NCI-H510A treated with DMSO at 0.1 percent for 48 hours (cell line): ENCODE data around the gene EPHA6.
A peak's percentile ranks its signal among the peaks of the same experiment; 100 is the strongest.

Experiments
- DNase-seq: peaks from one replicate; lab custom pipeline; 2025; lab: John Stamatoyannopoulos, UW

The EPHA6 gene

DNA sequence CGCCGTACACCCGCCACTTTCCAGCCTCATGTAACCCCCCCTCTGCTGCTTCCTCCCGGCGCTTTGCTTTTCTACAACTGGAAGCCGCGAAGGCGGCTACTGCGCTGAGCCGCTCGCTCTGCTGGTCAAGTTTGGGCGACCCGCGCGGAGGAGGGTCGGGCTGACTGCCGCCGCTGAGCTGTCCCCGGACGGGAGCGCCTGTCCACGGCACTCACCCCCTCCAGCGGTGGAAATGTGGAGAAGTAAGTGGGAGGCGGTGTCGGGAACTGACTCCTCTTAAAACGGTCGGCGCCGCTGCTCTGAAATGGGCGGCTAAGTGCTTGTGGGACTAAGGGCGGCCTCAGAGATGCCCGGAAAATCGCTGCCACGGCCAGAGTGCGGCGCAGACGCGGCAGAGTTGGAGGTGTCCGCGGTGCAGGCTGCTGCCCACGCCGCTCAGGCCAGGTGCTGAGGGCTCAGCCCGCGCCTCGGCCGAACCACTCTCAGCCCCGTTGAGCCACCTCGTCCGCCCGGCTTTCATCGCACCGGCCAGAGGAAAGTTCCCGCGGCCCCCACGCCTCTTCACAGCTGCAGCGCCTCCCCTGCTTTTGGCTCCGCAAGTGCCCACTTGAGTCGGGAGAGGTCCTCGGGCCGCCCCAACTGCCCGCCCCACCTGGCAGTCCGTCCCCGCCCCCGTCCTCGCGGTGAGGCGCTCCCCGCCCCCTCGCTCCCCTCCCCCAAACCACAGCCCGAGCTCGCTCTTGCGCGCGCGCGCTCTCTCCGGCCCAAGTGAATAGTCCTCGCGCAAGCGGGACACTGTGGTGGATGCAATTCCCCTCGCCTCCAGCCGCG lies at the start of gene EPHA6:
EPHA6 (plus strand) TSS at position 775 of the 831 bp plus-strand sequence.
- DNase-seq, result peak; percentile 13

DNA sequence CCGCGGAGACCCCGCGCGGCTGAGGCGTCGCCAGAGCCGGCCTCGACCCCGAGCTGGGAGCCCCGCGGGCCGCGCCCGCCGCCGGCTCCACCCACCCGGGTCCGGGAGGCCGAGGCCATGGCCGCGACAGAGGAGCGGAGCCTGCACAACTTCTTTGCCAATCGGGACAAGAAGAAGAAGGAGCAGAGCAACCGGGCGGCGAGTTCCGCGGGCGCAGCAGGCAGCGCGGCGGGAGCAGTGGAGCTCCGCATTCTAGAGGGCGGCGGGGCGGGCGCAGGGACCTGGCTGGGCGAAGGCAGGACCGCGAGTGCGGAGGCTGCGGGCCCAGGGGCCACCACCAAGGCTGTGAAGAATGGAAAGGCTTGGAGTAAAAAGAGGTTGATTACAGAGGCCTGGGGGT lies 37.6 kb upstream of the EPHA6 start:
- DNase-seq, result no peak

DNA sequence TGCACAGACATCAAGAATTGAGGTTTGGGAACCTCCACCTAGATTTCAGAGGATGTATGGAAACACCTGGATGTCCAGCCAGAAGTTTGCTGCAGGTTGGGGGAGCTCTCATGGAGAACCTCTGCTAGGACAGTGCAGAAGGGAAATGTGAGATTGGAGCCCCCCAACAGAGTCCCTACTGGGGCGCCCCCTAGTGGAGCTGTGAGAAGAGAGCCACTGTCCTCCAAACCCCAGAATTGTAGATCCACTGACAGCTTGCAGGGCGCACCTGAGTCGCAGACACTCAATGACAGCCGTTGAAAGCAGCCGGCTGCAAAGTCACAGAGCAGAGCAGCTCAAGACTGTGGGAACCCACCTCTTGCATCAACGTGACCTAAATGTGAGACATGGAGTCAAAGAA lies 34.6 kb upstream of the EPHA6 start:
- no peak for DNase-seq

DNA sequence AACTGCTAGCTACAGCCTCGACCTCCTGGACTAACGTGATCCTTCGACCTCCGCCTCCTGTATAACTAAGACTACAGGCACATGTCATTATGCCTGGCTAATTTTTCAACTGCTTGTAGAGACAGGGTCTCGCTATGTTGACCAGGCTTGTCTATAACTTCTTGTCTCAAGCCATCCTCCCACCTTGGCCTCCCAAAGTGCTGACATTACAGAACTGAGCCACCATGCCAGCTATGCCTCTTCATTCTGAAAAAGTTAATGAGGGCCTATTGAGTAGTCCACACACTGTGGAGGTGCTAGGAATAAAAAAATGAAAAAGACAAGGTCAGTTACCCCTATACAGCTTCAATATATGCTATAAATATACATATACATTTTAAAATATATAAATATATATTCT lies 18.3 kb upstream of the EPHA6 start:
- no peak for DNase-seq

- no peak for DNase-seq
Observed at GRCh38 chr3:96803870-96804269, 10.5 kb upstream of the EPHA6 start.

- DNase-seq, result no peak
Observed at GRCh38 chr3:96806341-96806740, 8.1 kb upstream of the EPHA6 start.

- peak; percentile 35 for DNase-seq
Observed at GRCh38 chr3:96813134-96813819, 1.1 kb upstream of the EPHA6 start.

- no peak for DNase-seq
Observed at GRCh38 chr3:96814651-96815567, 515 bp downstream of the EPHA6 start.

DNA sequence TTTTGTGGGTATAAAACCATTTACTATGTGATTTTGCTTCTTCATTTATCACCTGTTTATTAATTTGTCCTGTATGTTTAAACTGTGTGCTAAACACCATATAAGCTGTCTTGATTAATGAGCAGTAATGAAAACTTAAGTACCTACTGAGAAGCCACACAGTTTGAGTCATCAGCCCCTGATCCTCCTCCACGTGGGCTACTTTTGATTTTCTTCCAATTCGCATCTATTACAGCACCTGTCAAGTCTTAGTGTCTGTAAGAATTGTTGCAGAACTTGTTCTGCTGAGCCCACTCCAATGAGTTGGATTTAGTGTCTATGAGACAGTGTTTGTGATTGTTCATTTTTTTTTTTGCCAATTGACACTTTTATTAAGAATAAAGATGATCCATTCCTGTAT lies 16.8 kb downstream of the EPHA6 start:
- DNase-seq, result no peak

DNA sequence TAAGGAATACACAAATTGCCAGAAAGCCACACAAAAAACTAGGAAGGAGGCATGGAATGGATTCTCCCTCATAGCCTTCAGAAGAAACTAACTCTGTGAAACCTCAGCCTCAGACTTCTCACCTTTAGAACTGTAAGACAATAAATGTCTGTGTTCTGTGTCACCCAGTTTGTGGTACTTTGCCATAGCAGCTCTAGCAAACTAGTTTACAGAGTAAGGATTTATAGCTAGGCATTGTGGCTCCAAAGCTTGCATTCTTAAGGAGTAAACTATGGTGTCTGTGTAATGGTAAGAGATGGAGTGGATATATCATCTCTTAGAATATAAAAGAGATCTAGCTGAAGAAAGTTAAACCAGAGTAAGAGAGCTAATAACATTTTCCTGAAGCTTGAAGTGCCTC lies 18.9 kb downstream of the EPHA6 start:
- DNase-seq, result no peak

GRCh38 chr3:96836153-96836915 lies 21.9 kb downstream of the EPHA6 start:
- no peak for DNase-seq

- DNase-seq, result no peak
Observed at GRCh38 chr3:96843505-96844203, 29.3 kb downstream of the EPHA6 start.

GRCh38 chr3:96844204-96844514 lies 29.8 kb downstream of the EPHA6 start:
- no peak for DNase-seq

DNA sequence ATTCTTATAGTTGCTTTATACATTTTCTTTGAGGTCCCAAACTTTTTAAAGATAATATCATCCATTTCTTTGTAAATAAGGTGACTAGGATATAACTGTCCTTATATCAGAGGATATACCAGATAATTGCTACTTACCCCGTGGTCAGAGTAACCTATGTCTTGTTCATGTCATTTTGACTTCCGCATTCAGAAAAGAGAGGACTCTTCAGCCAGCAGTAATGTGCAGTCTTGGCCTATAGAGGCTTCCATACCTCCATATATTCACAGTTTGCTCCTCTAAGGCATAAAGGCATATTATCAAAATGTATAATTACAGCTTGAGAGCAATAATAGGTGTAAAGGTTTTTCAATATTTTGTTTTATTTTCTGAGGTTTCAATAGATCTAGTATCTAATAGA lies 38.5 kb downstream of the EPHA6 start:
- no peak for DNase-seq

DNA sequence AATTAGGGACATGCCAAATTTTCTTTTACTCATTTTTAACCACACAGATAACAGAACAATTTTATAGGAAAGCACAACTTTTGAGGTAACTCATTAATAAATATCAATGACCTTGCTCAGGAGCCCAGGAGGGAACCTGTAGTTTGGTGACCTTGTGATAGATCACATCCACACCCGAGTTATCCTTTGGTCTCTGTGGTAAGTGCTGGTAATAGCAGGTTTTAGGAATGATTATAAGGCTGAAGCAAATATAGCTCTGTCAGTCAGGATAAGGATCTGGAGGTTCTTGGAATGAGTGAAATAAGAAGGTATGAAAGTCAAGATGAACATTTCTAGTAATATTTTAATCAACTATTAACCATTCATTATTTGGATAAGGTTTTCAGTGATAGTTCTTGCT lies 46.5 kb downstream of the EPHA6 start:
- DNase-seq, result no peak

GRCh38 chr3:96863129-96863740 lies 48.8 kb downstream of the EPHA6 start:
- peak; percentile 63 for DNase-seq

GRCh38 chr3:96865605-96866004 lies 51.2 kb downstream of the EPHA6 start:
- no peak for DNase-seq

DNA sequence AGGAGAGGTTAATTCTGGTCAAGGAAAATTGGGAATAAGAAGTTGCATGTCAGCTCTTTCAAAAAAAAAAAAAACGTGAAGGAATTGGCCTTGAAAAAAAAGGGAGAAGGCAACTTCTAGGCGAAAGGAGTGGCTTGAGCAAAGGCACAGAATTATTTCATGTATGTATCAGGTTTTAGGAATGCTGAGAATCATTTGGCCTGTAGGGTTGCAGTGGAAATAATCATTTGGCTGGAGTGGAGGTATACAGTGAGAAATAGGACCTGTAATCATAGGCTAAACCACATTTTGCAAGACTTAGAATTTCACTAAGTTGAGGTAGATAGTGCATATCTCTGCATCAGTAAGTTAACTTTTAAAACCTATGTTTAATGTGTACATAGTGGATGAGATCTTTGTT lies 54.9 kb downstream of the EPHA6 start:
- no peak for DNase-seq

DNA sequence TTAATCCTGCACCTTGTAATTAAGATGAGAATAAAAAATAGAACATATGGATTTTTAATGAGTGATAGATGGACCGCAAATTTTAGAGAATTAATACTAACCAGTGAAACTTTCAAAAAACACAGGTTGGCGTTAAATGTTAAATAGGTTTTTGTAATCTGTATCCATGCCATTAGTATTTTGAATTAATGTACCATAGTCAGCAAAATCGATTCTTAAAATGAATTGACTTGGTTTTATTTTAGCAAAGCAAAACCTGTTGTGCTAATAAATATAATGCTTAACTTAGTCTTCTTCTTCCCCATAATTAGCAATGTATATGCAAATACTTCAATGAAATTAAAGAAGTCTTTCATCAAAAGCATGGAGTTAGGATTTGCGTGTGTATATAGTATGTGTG lies 63.1 kb downstream of the EPHA6 start:
- no peak for DNase-seq

DNA sequence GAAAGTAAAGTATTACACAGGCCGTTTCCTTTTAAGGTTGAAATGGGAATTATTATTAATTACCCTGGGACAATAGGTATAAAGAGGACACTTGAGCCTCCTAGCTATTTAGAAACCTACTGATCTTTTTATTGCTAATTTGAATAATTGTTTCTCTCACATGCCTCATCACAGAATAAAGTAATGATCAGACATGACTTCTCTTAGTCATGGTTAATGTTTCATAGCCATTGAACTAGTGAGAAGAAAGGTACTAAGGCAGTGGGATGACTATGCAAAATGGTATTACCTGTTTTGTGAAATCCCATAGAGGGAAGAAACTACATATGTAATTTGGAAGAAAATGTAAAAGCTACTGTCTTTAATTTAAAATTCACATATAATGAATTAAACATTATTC lies 85.6 kb downstream of the EPHA6 start:
- no peak for DNase-seq

- no peak for DNase-seq
Observed at GRCh38 chr3:96900566-96900965, 86.2 kb downstream of the EPHA6 start.
